Measurements from ENCODE around the gene JADE3.

- TF ChIP-seq CTCF (IDR thresholded peaks at IDR 0.05) (no peak), POLR2A (IDR thresholded peaks at IDR 0.05) (no peak), POLR2AphosphoS5 (IDR thresholded peaks at IDR 0.05) (no peak), EP300 (IDR thresholded peaks at IDR 0.05) (no peak)
Measured at GRCh38 chrX:47101206-47101605, 189.0 kb downstream of the JADE3 start.
